HG03095 (cell line): ENCODE measurements around the gene AP3S2.
A peak's percentile ranks its signal among the peaks of the same experiment; 100 is the strongest.
"Not testable (repeated sequence)": the region's sequence is repeated elsewhere in the genome, so short reads cannot be mapped to it uniquely, and the experiment has no call there.

Source experiments
- ATAC-seq: cut with Tn5 transposase; IDR thresholded peaks from one replicate; pipeline ENCODE4 v1.9.1; 2021; ENCODE audit warnings: moderate library complexity; ENCODE audit not compliant: unreplicated experiment

AP3S2 gene

GRCh38 chr15:89893696-89894447 is at the start of gene AP3S2:
Gene AP3S2, minus strand, starts transcription at chr15:89893994. Its CDS starts 45 bp downstream, at chr15:89893949.
- ATAC-seq = peak; percentile 88

- no peak for ATAC-seq
These were observed 46.1 kb upstream of the AP3S2 start for GRCh38 chr15:89939910-89940309.

GRCh38 chr15:89939377-89939776 is 45.6 kb upstream of the AP3S2 start:
- not testable (repeated sequence) for ATAC-seq

DNA sequence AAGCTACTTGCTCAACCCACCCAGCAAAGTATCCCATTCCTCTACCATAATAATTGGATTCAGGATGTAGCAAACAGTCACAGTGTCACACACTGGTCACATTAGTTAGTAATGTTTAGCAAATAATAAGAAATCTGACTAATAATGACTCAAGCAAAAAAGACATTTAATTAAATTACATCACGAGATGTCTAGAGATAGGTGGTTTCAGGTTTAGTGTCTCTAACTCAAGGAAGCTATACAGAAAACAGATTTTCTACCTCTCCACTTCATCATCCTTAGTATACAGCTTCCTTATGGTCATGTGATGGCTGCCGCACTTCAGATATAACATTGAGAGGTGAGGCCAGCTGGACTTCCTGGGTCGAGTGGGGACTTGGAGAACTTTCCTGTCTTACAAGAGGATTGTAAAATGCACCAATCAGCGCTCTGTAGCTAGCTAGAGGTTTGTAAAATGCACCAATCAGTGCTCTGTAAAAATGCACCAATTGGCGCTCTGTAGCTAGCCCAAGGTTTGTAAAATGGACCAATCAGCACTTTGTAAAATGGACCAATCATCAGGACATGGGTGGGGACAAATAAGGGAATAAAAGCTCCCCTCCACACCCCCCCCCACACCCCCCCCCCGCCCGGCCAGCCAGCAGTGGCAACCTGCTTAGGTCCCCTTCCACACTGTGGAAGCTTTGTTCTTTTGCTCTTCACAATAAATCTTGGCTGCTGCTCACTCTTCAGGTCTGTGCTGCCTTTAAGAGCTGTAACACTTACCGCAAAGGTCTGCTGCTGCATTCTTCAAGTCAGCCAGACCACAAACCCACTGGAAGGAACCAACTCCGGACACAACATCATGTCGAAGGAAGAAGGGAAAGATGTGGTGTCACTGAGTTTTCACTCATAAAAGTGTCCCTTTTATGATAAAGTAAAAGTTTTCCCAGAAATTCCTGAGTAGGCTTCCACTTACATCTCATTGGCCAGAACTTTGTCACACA is 43.9 kb upstream of the AP3S2 start:
- no peak for ATAC-seq

DNA sequence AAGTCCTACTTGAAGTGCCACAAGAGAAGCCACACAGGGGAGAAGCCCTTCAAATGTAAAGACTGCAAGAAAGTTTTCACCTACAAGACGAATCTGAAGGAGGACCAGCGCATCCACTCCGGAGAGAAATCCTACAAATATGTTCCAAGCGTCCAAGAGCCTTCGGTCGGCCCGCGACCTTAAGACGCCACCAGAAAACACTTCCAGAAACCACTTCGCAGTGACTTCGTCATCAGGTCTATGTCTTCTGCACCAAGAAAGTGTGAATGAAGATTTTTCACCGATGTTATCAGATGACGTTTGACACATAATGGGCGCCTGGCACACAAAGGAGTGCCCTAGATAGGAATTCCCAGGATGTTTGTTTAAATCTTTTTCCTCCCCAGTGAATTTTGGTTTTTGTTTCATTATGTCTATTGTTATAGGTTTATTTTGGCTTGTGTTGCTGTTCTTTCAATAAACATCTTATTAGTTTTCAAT is 43.0 kb upstream of the AP3S2 start:
- ATAC-seq = no peak

DNA sequence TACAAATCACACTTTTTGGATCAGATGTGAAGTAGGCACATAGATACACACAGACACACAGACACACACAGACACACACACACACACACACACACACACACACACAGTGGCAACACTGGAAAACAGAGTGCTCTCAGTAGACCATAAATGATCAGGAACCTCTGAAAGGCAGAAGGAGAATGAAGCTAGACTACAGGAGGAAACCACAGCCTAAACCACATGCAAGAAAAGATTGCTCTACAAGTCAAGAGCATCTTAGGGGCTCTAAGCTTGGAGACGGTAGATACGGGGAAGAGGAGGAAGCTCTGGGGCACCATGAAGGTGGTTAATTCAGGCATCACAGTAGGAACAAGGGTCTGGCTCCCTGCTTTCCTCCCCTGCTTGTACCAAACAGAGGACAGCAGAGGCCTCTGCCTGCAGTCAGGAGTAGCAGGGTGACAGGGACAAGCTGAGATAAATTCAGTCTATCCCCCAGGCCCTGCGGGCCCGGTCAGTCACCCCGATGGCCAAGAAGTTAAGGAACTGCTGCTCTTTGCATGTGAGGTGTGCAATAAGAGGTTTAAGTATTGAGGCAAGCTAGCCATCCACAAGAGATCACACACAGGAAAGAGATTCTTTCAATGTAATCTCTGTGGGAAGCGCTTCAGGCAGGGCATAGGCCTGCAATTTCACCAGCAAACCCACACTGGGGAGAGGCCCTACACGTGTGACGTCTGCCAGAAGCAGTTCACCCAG is 42.4 kb upstream of the AP3S2 start:
- ATAC-seq = no peak

- ATAC-seq = no peak
These were observed 39.1 kb upstream of the AP3S2 start for GRCh38 chr15:89932880-89933279.

DNA sequence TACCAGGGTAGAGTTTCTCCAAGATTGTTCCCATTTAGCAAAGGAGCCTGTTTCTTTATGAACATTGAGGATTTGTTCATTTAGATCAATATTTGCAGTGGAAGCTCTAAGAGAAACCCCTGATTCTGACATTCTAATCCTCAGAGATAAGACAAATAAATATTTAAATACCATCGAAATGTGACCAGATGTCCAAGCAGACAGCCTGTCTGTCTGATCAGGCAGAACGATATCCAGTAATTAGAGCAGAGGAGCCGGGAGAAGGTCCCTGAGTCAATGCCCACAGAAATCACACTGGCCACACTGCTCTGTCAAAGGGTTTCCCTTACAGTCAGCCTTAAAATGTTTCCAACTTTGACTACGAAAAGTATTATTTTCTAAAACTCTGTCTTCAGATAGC is 34.6 kb upstream of the AP3S2 start:
- no peak for ATAC-seq

DNA sequence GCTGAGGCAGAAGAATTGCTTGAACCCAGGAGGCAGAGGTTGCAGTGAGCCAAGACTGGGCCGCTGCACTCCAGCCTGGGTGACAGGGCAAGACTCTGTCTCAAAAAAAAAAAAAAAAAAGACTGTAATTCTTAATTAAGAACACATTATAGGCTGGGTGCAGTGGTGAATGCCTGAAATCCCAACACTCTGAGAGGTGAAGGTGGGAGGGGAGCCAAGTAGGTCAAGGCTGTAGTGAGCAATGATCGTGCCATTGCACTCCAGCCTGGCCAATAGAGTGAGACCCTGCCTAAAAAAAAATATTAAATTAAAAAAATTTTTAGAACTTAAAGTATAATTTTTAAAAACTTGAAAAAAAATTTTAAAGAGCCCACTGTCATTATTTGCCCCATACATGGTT is 32.4 kb upstream of the AP3S2 start:
- no peak for ATAC-seq

DNA sequence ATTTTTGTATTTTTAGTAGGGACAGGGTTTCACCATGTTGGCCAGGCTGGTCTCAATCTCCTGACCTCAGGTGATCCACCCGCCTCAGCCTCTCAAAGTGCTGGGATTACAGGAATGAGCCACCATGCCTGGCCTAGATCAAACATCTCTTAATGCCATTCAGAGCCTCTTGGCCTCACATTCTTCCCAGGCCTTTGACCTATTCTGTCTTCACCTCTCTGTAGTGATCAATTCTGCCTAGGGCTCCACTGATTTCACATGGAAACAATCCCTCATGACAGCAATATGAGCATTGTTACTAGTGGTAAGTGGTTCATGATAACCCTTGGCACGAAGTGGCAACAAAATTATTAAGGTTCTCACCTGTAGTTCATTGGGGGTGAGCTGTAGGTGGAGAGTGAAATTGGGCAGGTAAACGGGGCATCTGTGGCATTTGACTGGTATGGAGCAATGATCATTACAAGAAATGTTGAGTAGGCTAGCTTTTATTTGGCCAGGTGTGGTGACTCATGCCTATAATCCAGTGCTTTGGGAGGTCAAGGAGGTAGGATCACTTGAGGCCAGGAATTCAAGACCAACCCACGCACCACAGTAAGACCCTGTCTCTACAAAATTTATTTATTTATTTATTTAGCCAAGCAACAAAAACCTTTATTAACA is 23.8 kb upstream of the AP3S2 start:
- ATAC-seq = no peak

- no peak for ATAC-seq
These were observed 22.9 kb upstream of the AP3S2 start for GRCh38 chr15:89916660-89917059.

DNA sequence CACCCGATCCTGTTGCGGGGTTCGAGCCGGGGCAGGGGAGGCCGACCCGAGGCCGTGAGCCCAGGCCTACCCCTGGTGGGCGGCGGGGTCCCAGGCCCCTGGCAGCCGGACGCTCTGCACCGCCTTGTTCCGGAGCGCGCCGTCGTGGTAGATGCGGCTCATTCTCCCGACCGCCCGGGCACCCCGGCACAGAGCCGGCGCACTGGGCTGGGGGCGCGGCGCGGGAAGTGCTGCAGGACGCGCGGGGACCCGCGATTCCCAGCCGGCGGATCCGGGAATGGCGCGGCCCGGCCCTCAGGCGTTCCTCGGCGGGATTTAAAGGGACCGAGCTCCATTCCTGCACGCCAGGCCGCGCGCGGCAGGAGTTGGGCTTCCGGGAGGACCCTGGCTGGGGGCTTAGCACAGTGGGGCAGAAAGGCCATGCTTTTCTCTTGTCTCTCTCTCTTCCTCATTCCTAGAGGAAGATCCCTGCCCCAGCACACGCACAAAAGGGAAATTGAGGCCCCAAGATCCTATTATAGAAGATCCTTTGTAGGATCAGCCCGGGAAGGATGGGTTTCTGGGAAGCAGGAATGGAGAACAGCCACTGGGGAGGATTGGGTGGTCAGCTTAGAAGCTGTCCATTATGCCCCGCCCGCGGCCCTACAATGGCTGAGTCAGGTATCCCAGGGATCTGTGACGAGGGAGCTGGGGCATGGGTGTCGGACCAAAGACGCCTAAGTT is 19.0 kb upstream of the AP3S2 start, which contains the start of gene ARPIN:
Gene ARPIN (minus strand): TSS at position 279 of the 723 bp plus-strand sequence. CDS start 117 bp downstream, at position 162.
- ATAC-seq = no peak

DNA sequence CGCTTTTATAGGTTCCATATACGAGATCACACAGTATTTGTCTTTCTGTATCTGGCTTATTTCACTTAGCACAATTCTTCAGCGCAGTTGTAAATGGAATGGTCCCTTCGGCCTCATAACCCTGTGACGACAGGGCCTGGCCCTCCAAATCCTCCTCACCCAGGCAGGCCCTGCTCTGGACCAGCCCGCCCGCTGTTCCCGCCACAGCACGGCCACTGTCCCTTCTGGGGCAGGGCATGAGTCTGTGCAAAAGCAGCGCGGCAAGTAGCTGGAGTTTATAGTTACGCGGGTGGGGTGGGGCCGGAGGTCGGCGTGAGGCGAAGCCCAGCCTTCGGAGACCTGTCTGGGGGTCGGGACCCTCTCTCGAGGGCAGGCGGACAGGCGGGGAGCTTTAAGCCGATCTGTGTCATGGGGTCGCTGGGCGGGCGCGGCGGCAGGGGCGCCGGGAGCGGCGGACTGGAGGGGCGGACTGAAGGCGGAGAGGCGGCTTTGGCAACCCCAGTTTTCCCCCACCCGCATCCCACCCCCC is 18.4 kb upstream of the AP3S2 start:
- ATAC-seq = no peak

- no peak for ATAC-seq
These were observed 17.3 kb upstream of the AP3S2 start for GRCh38 chr15:89910891-89911626.

- ATAC-seq = no peak
These were observed 15.8 kb upstream of the AP3S2 start for GRCh38 chr15:89909611-89910010.

GRCh38 chr15:89908226-89908625 is 14.4 kb upstream of the AP3S2 start:
- ATAC-seq = no peak

DNA sequence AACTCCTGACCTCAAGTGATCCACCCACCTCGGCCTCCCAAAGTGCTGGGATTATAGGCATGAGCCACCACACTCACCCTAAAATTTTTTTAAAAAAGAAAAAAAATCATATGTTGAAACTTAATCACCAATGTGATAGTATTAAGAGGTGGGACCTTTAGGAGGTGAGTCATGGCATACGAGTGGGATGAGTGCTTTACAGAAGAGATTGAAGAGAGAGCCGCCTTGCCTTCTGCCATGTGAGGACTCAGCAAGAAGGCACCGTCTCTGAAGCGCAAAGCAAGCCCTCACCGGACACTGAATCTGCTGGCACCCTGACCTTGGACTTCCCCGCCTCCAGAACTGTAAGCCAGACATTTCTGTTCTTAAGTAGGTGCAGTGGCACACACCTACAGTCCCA is 13.5 kb upstream of the AP3S2 start:
- no peak for ATAC-seq

DNA sequence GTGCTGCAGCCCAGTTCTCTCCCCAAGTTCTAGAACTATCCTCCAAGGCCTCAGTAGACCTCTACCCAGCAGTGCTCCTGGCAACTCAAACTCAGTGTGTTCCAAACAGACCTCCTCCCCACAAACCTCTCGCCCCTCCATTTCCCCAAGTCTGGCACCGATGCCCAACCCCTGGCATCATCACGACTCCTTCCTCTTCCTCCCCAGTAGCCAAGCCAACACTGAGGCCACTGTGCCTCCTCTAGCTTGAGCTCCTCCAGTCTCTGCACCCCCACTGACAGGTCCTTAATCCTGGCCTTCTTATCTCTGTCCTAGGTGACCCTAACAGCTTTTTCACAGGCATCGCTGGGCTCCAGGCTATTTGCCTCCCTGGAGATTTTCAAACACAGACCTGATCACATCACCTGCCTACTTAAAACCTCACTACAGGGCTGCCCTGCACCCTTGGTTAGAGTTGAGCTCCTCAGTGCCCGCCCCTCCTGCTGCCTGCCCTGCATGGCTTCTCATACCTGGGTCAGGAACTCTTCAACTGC is 12.1 kb upstream of the AP3S2 start:
- no peak for ATAC-seq

DNA sequence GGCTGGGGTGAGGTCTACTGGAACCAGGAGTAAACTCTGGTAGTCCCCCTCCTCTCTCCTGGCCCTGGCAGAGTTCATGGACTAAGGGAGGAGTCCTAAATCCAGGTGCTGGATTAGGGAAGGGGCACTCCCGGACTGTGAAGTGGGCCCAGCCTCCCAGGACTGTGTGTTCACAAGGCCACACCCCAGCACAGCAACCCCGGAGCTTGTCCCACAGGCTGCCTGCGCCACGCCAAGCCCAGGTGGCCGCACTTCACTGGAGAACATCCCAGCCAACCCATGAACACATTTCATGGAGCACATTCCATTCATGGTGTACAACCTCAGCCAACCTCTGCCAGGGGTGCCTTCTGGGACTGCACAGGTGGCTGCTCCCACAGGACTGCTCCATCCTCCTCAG is 10.7 kb upstream of the AP3S2 start:
- no peak for ATAC-seq
